NT2/D1 (cell line): ENCODE measurements around the gene FAM163B.

ENCODE experiments used
- SUZ12 ChIP-seq: IDR thresholded peaks from 2 replicates; pipeline ENCODE4 v1.6.1; 2011; ENCODE audit not compliant: insufficient read length, insufficient read depth; ENCODE audit errors: extremely low read depth
- YY1 ChIP-seq: IDR thresholded peaks from 2 replicates; pipeline ENCODE4 v1.6.1; 2011; ENCODE audit not compliant: insufficient read length, insufficient read depth

- no peak for TF ChIP-seq SUZ12
- no peak for TF ChIP-seq YY1
These were observed 11.8 kb downstream of the FAM163B start for GRCh38 chr9:133597316-133597957.
